Thymus (tissue), 11 donors: ENCODE results near the gene MUC5B. TPM values are rescaled to one million over a fixed set of nuclear protein-coding genes. Genes with fewer than 3 reads are reported as not detected.
"Not testable (repeated sequence)": the region's sequence is repeated elsewhere in the genome, so short reads cannot be mapped to it uniquely, and the experiment has no call there.

Source experiments
- DNase-seq, 9 donors: peaks; one replicate each; pipeline ENCODE4 v3.0.0-alpha.2; 2013; ENCODE audit warnings: low spot score in 9 of 9, low read depth in 6 of 9, missing footprints in 1 of 9
- H3K27ac ChIP-seq, 2 donors: one replicate each; pipeline ENCODE4 v1.5.1; 2013; ENCODE audit warnings: control low read depth in 1 of 2, low read depth in 1 of 2, low read length in 1 of 2, mild to moderate bottlenecking in 1 of 2, moderate library complexity in 1 of 2
- H3K27me3 ChIP-seq, 2 donors: one replicate each; pipeline ENCODE4 v1.5.1; 2013; ENCODE audit warnings: low read length in 1 of 2; ENCODE audit not compliant: control insufficient read depth in 2 of 2, insufficient read depth in 1 of 2
- H3K36me3 ChIP-seq, 2 donors: one replicate each; pipeline ENCODE4 v1.5.1; 2013; ENCODE audit warnings: low read length in 1 of 2, mild to moderate bottlenecking in 1 of 2, moderate library complexity in 1 of 2; ENCODE audit not compliant: control insufficient read depth in 2 of 2, insufficient read depth in 2 of 2
- H3K4me1 ChIP-seq, 2 donors: one replicate each; pipeline ENCODE4 v1.5.1; 2013; ENCODE audit warnings: low read length in 2 of 2; ENCODE audit not compliant: control insufficient read depth in 2 of 2, insufficient read depth in 2 of 2
- H3K4me3 ChIP-seq, 2 donors: one replicate each; pipeline ENCODE4 v1.5.1; 2013; ENCODE audit warnings: low read length in 2 of 2, control low read depth in 1 of 2, mild to moderate bottlenecking in 1 of 2
- H3K9me3 ChIP-seq, 2 donors: one replicate each; pipeline ENCODE4 v1.5.1; 2013; ENCODE audit warnings: low read length in 1 of 2, mild to moderate bottlenecking in 1 of 2; ENCODE audit not compliant: control insufficient read depth in 2 of 2, insufficient read depth in 1 of 2
- WGBS: extraction: QIAGEN DNeasy Blood & Tissue Kit; methylation state at CpG from one replicate; pipeline ENCODE4 v1.1.7; 2013; 5-methylcytosine and 5-hydroxymethylcytosine counted together
- polyA plus RNA-seq: library from polyadenylated mRNA; stranded (reverse); fragments of 200-250 nt; gene quantifications from one replicate; pipeline ENCODE4 v1.2.3, GENCODE V29; 2013
- total RNA-seq: library from RNA; stranded (reverse); fragments of 120-200 nt; gene quantifications from one replicate; pipeline ENCODE4 v1.2.4, GENCODE V29; 2013
- donor health status: healthy.

MUC5B gene
- total and polyA plus RNA-seq, 2 donors, result under 0.01 to 0.02 TPM

DNA sequence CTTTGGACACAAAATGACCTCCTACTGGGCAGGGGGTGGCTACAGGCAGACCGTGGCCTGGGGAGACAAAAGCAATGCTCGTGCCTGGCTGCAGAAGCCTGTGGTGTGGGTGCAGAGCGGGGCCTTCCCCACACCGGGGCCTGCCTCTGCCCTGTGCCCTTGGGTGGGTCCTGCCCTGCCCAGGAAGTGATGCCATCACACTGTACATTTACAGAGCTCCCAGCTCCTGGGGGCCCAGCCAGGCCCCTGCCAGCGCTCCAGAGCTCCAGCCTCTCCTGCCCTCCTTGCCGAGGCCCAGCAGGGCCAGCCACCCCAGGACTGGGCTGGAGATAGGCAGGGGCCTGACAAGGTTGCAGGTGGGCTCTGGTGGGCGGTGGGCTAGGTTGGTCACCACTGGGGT is 40.1 kb downstream of the MUC5B start:
- H3K4me3 ChIP-seq, result peak overlapping the region; percentile 45 to 57
- H3K4me1 ChIP-seq, result peaks cover 7 to 13% of the 10 kb centered on the region in 2 donors
- H3K27ac ChIP-seq, result peak overlapping the region in 1 of 2 donors; percentile 77
- WGBS, result 43% methylated on average over 7 of the region's 7 CpGs
- no peak for DNase-seq
- no peaks in the 10 kb centered on the region for H3K36me3 ChIP-seq
- H3K27me3 ChIP-seq, result no peaks in the 10 kb centered on the region
- peaks cover 1 to 10% of the 10 kb centered on the region in 2 donors for H3K9me3 ChIP-seq

DNA sequence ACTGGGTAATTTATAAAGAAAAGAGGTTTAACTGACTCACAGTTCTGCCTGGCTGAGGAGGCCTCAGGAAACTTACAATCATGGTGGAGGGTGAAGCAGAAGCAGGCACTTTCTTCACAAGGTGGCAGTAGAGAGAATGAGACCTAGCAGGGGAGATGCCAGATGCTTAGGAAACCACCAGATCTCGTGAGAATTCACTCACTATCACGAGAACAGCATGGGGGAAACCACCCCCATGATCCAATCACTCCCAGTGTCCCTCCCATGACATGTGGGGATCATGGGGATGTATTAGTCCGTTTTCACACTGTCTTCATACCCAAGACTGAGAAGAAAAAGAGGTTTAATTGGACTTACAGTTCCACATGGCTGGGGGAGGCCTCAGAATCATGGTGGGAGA is 41.6 kb downstream of the MUC5B start:
- not testable (repeated sequence) for H3K27ac ChIP-seq, H3K36me3 ChIP-seq, H3K9me3 ChIP-seq, H3K4me3 ChIP-seq, H3K27me3 ChIP-seq
- peaks cover 7 to 13% of the 10 kb centered on the region in 2 donors for H3K4me1 ChIP-seq
- 51% methylated on average over 3 of the region's 3 CpGs for WGBS
- DNase-seq, result peak in 4 of 9 donors; percentile 5 to 49 (median 18)

DNA sequence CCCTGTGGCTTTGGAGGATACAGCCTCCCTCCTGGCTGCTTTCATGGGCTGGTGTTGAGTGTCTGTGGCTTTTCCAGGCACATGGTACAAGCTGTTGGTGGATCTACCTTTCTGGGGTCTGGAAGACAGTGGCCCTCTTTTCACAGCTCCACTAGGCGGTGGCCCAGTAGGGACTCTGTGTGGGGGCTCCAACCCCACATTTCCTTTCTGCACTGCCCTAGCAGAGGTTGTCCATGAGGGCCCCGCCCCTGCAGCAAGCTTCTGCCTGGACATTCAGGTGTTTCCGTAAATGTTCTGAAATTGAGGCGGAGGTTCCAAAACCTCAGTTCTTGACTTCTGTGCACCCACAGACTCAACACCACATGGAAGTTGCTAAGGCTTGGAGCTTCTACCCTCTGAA is 42.6 kb downstream of the MUC5B start:
- not testable (repeated sequence) for H3K9me3 ChIP-seq, H3K27ac ChIP-seq, DNase-seq, H3K4me3 ChIP-seq, H3K27me3 ChIP-seq, H3K36me3 ChIP-seq
- H3K4me1 ChIP-seq, result peaks cover 7 to 19% of the 10 kb centered on the region in 2 donors
- WGBS, result 98% methylated on average over 4 of the region's 4 CpGs

DNA sequence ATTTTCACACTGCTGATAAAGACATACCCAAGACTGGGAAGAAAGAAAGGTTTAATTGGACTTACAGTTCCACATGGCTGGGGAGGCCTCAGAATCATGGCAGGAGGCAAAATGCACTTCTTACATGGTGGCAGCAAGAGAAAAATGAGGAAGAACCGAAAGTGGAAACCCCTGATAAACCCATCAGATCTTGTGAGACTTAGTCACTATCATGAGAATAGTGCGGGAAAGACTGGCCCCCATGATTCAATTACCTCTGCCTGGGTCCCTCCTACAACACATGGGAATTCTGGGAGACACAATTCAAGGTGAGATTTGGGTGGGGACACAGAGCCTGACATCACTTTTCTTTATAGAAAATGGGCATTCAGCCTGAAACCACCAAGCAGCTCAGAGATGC is 44.1 kb downstream of the MUC5B start:
- H3K27ac ChIP-seq, H3K4me3 ChIP-seq, H3K27me3 ChIP-seq, DNase-seq, H3K9me3 ChIP-seq, H3K36me3 ChIP-seq: not testable (repeated sequence)
- peaks cover 7 to 18% of the 10 kb centered on the region in 2 donors for H3K4me1 ChIP-seq
- 92% methylated on average over 2 of the region's 2 CpGs for WGBS

DNA sequence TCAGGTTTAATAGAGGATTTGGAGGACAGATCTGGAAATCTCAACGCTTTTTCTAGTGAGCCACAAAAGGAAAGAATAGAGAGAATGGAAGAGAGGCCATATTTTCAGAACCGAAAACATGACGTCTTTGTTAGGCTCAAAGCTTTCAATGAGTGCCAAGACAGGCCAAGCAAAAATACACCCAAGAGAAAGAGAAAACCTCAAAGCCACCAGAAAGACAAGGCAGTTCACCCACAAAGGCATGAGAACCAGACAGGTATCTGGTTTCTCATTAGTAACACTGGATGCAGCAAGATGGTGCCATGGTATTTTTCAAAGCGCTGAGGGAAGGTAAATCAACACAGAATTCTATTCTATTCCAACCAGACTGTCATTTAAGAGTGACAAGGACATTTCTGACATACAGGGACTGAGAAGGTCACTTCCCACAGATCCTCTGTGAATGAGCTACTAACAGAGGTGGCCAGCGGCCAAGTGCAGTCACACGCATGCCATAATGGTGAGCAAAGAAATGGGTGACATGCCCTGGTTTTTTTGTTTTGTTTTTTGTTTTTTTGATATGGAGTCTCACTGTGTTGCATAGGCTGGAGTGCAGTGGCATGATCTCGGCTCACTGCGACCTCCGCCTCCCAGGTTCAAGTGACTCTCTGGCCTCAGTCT is 44.7 kb downstream of the MUC5B start:
- WGBS, result 95% methylated on average over 9 of the region's 9 CpGs
- peaks cover 3 to 12% of the 10 kb centered on the region in 2 donors for H3K4me1 ChIP-seq
- peaks cover 0 to 10% of the 10 kb centered on the region in 2 donors for H3K9me3 ChIP-seq
- no peak overlapping the region for H3K4me3 ChIP-seq
- H3K36me3 ChIP-seq, result peaks cover 0 to under 1% of the 10 kb centered on the region in 2 donors
- DNase-seq, result no peak
- H3K27ac ChIP-seq, result no peak overlapping the region
- no peaks in the 10 kb centered on the region for H3K27me3 ChIP-seq

DNA sequence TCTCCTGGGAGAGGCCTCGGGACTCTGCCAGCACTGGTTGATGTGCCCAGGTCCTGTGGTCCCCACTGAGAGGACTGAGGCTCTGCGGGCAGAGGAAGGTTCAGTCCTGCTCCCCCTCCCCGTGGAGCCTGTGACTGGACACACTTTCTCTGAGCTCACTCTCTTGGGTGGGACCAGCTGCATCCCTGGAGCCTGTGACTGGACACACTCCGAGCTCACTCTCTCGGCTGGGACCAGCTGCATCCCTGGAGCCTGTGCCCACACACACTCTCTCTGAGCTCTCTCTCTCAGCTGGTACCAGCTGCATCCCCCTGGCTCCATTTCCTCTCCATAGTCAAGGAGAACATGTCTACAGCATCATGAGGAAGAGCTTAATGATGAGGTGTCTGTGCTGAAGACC is 47.1 kb downstream of the MUC5B start:
- no peaks in the 10 kb centered on the region for H3K27me3 ChIP-seq
- DNase-seq, result no peak
- 93% methylated on average over 5 of the region's 5 CpGs for WGBS
- peaks cover 0 to 5% of the 10 kb centered on the region in 2 donors for H3K36me3 ChIP-seq
- no peak overlapping the region for H3K4me3 ChIP-seq
- no peak overlapping the region for H3K27ac ChIP-seq
- H3K4me1 ChIP-seq, result peaks cover 0 to 6% of the 10 kb centered on the region in 2 donors
- H3K9me3 ChIP-seq, result peaks cover 0 to 10% of the 10 kb centered on the region in 2 donors

DNA sequence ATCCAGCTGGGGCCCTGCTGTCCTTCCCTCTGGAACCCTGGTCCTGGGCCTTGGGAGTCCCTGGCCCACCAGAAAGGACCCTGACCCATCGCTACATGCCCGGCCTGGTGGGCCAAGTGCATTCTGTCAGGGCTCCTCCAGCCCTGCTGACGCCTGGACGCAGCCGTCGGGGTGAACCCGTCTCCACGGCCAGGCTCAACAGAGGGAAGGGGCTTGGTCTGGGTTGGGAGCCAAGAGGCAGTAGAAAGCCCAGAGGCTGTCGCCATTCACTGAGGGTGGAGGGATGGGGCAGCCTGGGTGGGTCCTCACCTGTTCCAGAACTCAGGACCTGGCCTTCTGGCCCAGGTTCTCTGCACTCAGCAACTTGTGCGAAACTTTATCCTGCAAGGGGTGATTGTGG is 47.6 kb downstream of the MUC5B start:
- no peak overlapping the region for H3K27ac ChIP-seq
- H3K4me1 ChIP-seq, result peaks cover 0 to 6% of the 10 kb centered on the region in 2 donors
- WGBS, result 96% methylated on average over 10 of the region's 10 CpGs
- peaks cover 0 to 11% of the 10 kb centered on the region in 2 donors for H3K36me3 ChIP-seq
- H3K4me3 ChIP-seq, result no peak overlapping the region
- no peak for DNase-seq
- H3K9me3 ChIP-seq, result peaks cover 0 to 6% of the 10 kb centered on the region in 2 donors
- H3K27me3 ChIP-seq, result no peaks in the 10 kb centered on the region

DNA sequence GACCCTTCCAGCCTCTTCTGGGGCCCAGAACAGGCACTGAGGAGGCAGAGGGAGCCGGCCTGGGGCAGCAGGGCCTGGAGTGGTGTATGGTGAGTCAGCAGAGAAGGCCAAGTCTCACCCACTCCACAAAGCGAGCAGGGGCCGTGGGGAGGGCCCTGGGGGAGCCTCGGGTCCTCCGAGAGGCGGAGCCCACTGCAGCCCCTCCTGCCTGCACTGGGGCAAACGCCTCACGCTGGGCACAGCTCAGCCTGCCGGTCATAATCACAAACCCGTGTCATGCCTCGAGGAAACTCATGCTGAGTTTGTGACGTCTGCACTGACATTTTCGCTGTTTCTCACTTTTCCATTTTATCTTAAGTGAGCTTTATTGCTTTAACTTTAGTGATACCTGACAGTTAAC is 48.1 kb downstream of the MUC5B start:
- no peak overlapping the region for H3K27ac ChIP-seq
- H3K27me3 ChIP-seq, result no peaks in the 10 kb centered on the region
- H3K9me3 ChIP-seq, result peaks cover 0 to under 1% of the 10 kb centered on the region in 2 donors
- H3K36me3 ChIP-seq, result peaks cover 1 to 16% of the 10 kb centered on the region in 2 donors
- H3K4me3 ChIP-seq, result no peak overlapping the region
- 93% methylated on average over 13 of the region's 13 CpGs for WGBS
- peaks cover 0 to 6% of the 10 kb centered on the region in 2 donors for H3K4me1 ChIP-seq
- DNase-seq, result no peak

DNA sequence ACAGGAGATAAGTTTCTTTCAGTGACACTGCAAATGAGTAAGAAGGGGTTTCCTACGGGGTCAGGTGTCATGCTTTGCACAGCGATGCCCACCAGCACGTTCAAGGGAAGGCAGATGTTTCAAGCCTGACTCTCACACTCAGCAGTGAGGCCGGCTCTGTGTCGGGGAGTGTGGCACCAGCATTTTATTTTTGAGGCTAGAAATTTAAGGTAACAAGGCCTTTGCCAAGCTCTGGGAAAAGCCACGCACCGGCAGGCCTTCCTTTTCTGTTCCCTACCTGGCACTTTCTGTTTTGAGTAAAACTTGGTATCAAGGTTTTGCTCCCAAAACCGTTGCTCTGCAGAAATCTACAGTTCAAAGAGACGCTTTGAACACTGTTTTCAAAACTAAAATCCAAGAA is 48.5 kb downstream of the MUC5B start:
- Histone ChIP-seq H3K9me3 (no peaks in the 10 kb centered on the region), H3K27ac (no peak overlapping the region), H3K36me3 (peaks cover 5 to 20% of the 10 kb centered on the region in 2 donors), H3K4me3 (no peak overlapping the region), H3K27me3 (no peaks in the 10 kb centered on the region), H3K4me1 (peaks cover 0 to 6% of the 10 kb centered on the region in 2 donors)
- WGBS, result 94% methylated on average over 9 of the region's 9 CpGs
- DNase-seq, result no peak
